Measurements from ENCODE around the gene CNTNAP5.

CNTNAP5 gene

DNA sequence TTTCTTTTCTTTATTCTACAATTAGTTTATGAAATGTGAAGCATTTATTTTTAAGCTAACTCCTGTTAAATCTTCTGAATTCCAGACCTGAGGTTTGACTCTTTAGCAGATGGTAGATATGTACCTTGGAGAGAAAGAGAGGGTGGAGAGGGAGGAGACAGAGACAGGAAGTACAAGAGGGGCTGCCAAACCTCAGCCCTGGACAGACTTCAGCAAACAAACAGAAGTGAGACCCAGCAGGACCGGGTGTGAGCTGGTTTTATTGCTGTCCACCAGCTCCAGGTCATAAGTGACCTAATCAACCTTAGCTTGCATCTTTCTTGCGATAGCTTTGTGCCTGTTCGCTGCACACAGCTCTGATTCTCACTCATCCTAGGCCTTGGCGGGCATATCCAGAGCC, 168.6 kb downstream of the CNTNAP5 start:
- TF ChIP-seq, protein P1, sequence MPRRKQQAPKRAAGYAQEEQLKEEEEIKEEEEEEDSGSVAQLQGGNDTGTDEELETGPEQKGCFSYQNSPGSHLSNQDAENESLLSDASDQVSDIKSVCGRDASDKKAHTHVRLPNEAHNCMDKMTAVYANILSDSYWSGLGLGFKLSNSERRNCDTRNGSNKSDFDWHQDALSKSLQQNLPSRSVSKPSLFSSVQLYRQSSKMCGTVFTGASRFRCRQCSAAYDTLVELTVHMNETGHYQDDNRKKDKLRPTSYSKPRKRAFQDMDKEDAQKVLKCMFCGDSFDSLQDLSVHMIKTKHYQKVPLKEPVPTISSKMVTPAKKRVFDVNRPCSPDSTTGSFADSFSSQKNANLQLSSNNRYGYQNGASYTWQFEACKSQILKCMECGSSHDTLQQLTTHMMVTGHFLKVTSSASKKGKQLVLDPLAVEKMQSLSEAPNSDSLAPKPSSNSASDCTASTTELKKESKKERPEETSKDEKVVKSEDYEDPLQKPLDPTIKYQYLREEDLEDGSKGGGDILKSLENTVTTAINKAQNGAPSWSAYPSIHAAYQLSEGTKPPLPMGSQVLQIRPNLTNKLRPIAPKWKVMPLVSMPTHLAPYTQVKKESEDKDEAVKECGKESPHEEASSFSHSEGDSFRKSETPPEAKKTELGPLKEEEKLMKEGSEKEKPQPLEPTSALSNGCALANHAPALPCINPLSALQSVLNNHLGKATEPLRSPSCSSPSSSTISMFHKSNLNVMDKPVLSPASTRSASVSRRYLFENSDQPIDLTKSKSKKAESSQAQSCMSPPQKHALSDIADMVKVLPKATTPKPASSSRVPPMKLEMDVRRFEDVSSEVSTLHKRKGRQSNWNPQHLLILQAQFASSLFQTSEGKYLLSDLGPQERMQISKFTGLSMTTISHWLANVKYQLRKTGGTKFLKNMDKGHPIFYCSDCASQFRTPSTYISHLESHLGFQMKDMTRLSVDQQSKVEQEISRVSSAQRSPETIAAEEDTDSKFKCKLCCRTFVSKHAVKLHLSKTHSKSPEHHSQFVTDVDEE (CRISPR knock-in tag; IDR thresholded peaks at IDR 0.05): no peak
- no peak for TF ChIP-seq ESRRG (CRISPR knock-in tag; IDR thresholded peaks at IDR 0.05)
- TF ChIP-seq ZNF70 (CRISPR knock-in tag; IDR thresholded peaks at IDR 0.05): no peak
- no peak for TF ChIP-seq CSDC2 (CRISPR knock-in tag; IDR thresholded peaks at IDR 0.05)
- TF ChIP-seq ZC3H10 (CRISPR knock-in tag; IDR thresholded peaks at IDR 0.05): no peak
- no peak for TF ChIP-seq ZNF565 (CRISPR knock-in tag; conservative IDR thresholded peaks at IDR 0.05; ENCODE audit: low read depth)
- ATAC-seq: no peak

DNA sequence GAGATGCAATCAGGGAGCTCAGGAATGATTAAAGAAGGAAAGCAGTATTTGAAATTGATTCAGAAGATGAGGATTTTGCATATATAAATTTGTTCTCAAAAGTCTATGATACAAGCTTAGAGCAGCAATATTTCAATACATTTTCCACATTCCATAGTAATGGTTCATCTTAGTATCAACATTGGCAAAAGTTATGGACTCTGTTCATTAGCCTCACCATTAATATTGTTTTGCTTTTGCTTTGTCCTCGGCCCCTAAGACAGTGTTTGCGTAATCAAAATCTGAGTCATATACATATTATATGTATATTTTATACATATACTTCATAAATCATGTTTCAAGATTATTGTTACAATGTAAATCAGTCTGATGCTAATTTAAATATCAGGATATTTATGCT, 176.6 kb downstream of the CNTNAP5 start:
- ATAC-seq: no peak
- TF ChIP-seq ZC3H10 (CRISPR knock-in tag; IDR thresholded peaks at IDR 0.05) (no peak), TOX (CRISPR knock-in tag; IDR thresholded peaks at IDR 0.05; ENCODE audit: borderline replicate concordance) (no peak), OSR1 (CRISPR knock-in tag; IDR thresholded peaks at IDR 0.05) (no peak), BACH2 (CRISPR knock-in tag; IDR thresholded peaks at IDR 0.05; ENCODE audit: borderline replicate concordance) (no peak), ZNF8 (CRISPR knock-in tag; IDR thresholded peaks at IDR 0.05) (no peak)
- TF ChIP-seq, protein P2, sequence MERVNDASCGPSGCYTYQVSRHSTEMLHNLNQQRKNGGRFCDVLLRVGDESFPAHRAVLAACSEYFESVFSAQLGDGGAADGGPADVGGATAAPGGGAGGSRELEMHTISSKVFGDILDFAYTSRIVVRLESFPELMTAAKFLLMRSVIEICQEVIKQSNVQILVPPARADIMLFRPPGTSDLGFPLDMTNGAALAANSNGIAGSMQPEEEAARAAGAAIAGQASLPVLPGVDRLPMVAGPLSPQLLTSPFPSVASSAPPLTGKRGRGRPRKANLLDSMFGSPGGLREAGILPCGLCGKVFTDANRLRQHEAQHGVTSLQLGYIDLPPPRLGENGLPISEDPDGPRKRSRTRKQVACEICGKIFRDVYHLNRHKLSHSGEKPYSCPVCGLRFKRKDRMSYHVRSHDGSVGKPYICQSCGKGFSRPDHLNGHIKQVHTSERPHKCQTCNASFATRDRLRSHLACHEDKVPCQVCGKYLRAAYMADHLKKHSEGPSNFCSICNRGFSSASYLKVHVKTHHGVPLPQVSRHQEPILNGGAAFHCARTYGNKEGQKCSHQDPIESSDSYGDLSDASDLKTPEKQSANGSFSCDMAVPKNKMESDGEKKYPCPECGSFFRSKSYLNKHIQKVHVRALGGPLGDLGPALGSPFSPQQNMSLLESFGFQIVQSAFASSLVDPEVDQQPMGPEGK (CRISPR knock-in tag; IDR thresholded peaks at IDR 0.05; ENCODE audit: borderline replicate concordance): no peak
- TF ChIP-seq, protein P3, sequence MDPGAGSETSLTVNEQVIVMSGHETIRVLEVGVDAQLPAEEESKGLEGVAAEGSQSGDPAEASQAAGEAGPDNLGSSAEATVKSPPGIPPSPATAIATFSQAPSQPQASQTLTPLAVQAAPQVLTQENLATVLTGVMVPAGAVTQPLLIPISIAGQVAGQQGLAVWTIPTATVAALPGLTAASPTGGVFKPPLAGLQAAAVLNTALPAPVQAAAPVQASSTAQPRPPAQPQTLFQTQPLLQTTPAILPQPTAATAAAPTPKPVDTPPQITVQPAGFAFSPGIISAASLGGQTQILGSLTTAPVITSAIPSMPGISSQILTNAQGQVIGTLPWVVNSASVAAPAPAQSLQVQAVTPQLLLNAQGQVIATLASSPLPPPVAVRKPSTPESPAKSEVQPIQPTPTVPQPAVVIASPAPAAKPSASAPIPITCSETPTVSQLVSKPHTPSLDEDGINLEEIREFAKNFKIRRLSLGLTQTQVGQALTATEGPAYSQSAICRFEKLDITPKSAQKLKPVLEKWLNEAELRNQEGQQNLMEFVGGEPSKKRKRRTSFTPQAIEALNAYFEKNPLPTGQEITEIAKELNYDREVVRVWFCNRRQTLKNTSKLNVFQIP (CRISPR knock-in tag; IDR thresholded peaks at IDR 0.05; ENCODE audit: borderline replicate concordance, low read depth): no peak

DNA sequence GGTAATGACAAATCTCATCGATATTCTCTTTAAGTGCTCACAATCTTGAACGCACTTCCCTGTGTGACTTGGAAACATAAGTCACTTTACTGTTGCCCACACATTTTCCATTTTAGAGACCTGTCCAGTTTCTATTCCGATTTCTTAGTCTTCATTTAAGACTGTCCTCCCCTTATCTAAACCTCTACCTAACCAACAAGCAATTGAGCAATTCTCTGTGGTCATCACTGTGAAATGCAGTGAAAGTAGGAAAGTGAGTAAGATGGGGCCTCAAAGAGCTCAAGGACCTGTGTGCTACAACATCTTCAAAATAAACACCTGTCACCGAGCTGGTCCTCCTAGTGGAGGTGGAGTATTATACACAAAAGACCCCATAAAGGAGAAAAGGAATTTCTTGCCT, 184.4 kb downstream of the CNTNAP5 start:
- ATAC-seq: no peak
- TF ChIP-seq ZFP3 (CRISPR knock-in tag; IDR thresholded peaks at IDR 0.05) (no peak), GLIS3 (CRISPR knock-in tag; IDR thresholded peaks at IDR 0.05) (no peak)
- TF ChIP-seq, protein P3 (CRISPR knock-in tag; IDR thresholded peaks at IDR 0.05; ENCODE audit: borderline replicate concordance, low read depth): no peak
- TF ChIP-seq, protein P4, sequence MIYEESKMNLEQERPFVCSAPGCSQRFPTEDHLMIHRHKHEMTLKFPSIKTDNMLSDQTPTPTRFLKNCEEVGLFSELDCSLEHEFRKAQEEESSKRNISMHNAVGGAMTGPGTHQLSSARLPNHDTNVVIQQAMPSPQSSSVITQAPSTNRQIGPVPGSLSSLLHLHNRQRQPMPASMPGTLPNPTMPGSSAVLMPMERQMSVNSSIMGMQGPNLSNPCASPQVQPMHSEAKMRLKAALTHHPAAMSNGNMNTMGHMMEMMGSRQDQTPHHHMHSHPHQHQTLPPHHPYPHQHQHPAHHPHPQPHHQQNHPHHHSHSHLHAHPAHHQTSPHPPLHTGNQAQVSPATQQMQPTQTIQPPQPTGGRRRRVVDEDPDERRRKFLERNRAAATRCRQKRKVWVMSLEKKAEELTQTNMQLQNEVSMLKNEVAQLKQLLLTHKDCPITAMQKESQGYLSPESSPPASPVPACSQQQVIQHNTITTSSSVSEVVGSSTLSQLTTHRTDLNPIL (CRISPR knock-in tag; IDR thresholded peaks at IDR 0.05; ENCODE audit: low read depth): no peak

DNA sequence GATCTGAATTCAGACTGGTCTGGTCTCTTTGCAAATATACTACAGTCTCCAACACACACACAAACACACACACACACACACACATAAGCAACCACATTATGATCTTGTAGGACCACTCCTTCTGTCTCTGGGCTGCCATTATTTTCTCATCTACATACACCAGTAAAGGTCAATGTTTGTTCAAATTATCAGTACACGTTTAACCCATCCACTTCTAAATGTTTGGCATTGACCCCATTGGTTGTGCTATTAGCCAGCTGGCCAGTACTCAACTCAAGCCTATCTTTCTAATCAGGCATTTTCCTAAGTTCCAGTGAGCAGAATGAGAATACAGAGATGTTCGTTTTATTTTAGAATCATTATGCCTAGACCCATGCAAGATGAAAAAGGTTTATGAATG, 186.4 kb downstream of the CNTNAP5 start:
- ATAC-seq: no peak
- TF ChIP-seq CSDC2 (CRISPR knock-in tag; IDR thresholded peaks at IDR 0.05) (no peak), ZFP3 (CRISPR knock-in tag; IDR thresholded peaks at IDR 0.05) (no peak), GLIS3 (CRISPR knock-in tag; IDR thresholded peaks at IDR 0.05) (no peak), ESRRG (CRISPR knock-in tag; IDR thresholded peaks at IDR 0.05) (no peak), TCF4 (CRISPR knock-in tag; IDR thresholded peaks at IDR 0.05; ENCODE audit: borderline replicate concordance) (no peak), ZC3H10 (CRISPR knock-in tag; IDR thresholded peaks at IDR 0.05) (no peak), OSR1 (CRISPR knock-in tag; IDR thresholded peaks at IDR 0.05) (no peak), ZFP30 (CRISPR knock-in tag; IDR thresholded peaks at IDR 0.05) (no peak), TOX (CRISPR knock-in tag; IDR thresholded peaks at IDR 0.05; ENCODE audit: borderline replicate concordance) (no peak), ZNF70 (CRISPR knock-in tag; IDR thresholded peaks at IDR 0.05) (no peak), ZNF565 (CRISPR knock-in tag; conservative IDR thresholded peaks at IDR 0.05; ENCODE audit: low read depth) (no peak)
- TF ChIP-seq, protein P3 (CRISPR knock-in tag; IDR thresholded peaks at IDR 0.05; ENCODE audit: borderline replicate concordance, low read depth): no peak
- TF ChIP-seq, protein P5, sequence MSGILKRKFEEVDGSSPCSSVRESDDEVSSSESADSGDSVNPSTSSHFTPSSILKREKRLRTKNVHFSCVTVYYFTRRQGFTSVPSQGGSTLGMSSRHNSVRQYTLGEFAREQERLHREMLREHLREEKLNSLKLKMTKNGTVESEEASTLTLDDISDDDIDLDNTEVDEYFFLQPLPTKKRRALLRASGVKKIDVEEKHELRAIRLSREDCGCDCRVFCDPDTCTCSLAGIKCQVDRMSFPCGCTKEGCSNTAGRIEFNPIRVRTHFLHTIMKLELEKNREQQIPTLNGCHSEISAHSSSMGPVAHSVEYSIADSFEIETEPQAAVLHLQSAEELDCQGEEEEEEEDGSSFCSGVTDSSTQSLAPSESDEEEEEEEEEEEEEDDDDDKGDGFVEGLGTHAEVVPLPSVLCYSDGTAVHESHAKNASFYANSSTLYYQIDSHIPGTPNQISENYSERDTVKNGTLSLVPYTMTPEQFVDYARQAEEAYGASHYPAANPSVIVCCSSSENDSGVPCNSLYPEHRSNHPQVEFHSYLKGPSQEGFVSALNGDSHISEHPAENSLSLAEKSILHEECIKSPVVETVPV (CRISPR knock-in tag; IDR thresholded peaks at IDR 0.05): no peak
- TF ChIP-seq, protein P2 (CRISPR knock-in tag; IDR thresholded peaks at IDR 0.05; ENCODE audit: borderline replicate concordance): no peak
- TF ChIP-seq, protein P4 (CRISPR knock-in tag; IDR thresholded peaks at IDR 0.05; ENCODE audit: low read depth): no peak

Measured in SK-N-SH treated with all-trans-retinoic acid at 6 μM for 48 hours (cell line).